ENCODE data around the gene BLTP3A.

Gene BLTP3A

DNA sequence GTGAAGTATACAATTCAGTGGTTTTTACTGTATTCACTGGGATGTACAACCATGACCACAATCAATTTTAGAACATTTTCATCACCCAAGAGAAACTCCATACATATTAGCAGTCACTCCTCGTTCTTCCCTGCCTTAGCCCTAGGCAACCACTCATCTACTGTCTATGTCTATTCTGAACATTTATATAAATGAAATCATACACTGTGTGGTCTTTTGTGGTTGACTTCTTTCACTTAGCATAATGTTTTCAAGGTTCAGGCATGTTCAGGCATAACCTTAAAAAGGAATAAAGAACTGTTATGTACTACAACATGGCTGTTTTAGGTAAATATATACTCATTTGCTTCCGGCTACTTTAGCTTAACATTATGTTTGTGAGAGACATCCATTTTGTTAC is 37.3 kb downstream of the BLTP3A start:
- no peak for DNase-seq (ENCODE audit: low read depth)

DNA sequence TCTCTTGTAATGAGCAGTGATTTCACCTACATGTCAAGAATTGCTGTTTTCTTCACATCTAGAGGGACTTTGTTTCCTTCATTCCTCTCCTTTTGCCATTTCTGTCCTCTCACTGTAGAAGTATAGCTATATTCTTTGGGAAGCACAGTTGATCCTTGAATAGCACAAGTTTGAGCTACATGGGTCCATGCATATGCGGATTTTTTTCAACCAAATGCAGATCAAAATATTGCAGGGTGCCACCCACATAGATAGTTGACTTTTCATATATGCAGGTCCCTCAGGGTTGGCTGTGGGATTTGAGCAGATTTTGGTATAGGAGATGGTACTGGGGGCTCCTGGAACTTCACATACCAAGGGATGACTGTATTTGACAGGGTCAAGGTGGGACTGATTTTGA is 41.1 kb downstream of the BLTP3A start:
- no peak for DNase-seq (ENCODE audit: low read depth)

DNA sequence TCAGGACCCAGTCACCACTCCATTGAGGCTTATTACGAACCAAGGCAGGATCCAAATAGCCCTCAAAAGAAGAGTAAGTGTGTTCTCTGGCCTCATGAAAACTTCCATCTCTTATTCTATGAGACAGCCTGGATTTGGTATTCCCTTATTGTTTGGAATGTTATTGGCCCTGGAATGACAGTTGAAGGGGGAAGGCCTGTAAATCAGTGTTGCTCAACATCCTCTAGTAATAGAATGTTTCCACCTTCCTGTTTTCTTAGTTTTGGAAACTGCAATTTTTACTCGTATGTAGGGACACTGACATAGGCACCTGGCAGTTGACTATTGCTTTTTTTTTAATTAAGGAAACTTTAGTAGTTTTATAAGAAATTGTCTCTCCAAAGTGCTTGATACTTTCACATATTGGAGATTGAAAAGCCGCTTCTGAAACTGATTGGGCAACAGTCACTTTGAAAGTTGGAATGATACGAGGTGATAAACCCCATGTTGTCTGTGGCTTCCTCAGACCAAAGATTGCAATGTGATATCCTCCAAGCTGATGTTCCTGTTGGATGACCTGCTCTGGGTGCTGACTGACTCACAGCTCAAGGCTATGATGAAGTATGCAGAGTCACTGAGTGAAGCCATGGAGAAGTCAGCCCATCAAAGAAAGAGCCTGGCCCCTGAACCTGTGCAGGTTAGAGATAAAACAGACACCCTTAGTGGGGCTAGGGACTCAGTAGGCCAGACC is 43.1 kb downstream of the BLTP3A start:
- no peak for DNase-seq (ENCODE audit: low read depth)

DNA sequence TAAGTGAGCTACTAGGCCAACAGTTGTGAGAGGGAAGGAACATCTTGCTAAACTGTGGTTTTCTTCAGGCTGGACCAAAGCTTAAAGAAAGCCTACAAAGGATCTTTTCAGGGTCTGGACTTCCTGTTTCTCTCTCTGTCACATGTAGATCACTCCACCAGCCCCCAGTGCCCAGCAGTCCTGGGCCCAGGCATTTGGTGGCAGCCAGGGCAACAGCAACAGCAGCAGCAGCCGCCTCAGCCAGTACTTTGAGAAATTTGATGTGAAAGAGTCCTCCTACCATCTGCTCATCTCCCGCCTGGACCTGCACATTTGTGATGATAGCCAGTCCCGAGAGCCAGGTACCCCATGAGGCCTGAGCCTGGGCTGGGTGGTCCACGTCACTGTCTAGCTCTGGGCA is 44.1 kb downstream of the BLTP3A start:
- DNase-seq (ENCODE audit: low read depth), result no peak

DNA sequence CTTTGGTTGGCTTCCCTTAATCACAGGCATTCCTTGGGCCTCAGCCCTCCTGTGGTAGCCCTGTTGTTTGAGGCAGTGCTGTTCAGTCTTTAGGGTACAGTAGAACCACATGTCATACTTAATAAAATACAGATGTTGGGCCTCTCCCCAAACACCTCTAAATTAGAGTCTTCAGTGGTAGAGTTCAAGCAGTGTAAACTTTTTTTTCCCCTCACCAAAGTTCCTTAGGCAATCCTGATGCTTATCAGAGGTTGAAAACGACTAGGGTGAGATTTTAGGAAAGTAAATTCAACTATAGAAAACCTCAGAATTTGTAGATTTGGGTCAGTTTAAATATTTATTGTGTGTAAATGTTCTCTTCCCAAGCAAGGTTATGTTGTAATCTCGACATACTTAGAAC is 44.6 kb downstream of the BLTP3A start:
- no peak for DNase-seq (ENCODE audit: low read depth)

DNA sequence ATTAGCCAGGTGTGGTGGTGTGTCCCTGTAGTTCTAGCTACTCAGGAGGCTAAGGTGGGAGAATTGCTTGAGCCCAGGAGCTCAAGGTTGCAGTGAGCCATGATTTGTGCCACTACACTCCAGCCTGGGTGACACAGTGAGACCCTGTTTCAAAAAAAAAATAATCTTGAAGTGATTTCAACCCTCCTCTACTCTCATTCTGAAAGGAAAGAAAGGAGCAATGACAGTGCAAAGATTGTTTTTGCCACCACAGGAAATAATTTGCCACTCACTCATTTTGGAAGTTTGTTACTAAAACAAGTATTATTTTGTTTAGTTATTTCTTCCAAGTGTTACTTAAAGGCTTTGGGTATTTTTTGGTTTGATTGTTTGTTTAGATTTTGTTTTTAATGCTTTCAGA is 45.6 kb downstream of the BLTP3A start:
- DNase-seq (ENCODE audit: low read depth), result no peak

DNA sequence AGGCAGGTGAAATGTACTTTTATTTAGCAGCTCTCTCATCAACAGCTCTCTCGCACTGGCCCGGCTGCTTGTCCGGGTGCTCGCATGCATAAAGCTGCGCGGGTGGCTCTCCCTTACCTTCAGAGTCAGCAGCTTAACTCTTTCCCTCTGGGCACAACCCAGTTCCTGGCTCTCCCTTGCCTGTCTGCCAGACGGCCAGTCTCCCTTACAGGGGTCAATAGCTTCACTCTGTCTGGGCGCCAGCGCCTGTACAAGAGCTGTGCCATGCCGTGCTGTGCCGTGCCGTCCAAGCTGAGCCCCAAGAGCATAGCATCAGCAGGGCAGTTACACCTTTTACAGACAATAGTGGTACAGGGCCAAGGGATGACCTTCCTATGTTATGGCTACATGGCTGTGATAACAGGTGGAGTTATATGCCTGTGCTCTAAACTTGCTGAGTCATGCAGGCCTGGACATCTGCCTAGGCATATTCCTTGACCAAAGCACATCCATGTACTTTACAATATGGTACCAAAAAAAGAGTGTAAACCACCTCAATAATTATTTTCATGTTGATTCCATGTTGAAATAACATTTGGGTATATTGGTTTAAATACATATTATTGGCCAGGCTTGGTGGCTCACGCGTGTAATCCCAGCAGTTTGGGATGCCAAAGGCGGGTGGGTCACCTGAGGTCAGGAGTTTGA is 47.9 kb downstream of the BLTP3A start:
- DNase-seq (ENCODE audit: low read depth), result no peak

Data from T-helper 22 cell (primary cell).